ENCODE results near the gene C3.

The C3 gene

DNA sequence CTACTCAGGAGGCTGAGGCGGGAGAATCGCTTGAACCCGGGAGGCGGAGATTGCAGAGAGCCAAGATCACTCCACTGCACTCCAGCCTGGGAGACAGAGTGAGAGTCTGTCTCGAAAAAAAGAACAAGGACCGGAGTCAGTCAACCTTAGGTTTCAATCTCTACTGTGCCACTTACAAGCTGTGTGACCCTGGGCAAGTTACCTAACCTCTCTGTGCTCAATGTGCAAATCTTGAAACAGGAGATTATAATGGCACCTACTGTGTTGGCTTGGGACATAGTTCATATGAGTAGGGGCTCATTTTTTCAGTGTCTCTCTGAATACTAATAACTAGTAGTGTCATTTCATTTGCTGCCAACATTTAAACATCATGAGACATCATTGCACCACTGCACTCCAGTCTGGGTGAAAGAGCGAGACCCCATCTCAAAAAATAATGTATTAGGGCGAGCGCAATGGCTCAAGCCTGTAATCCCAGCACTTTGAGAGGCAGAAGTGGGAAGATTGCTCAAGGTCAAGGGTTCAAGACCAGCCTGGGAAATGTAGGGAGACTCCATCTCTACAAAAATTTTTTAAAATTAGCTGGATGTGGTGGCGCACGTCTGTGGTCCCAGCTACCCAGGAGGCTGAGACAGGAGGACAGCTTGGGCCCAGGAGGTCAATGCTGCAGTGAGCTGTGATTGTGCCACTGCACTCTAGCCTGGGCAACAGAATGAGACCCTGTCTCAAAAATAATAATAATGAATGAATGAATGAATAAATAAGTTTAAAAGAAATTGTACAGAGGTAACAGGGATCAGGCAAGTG lies 5.5 kb downstream of the C3 start:
- no peaks in the 10 kb centered on the region for H3K36me3 ChIP-seq
- no peaks in the 10 kb centered on the region for H3K9me3 ChIP-seq
- H3K27me3 ChIP-seq, result peaks cover 38% of the 10 kb centered on the region
- H3K4me1 ChIP-seq (ENCODE audit: control insufficient read depth in 1 of 2, insufficient read depth in 1 of 2, low read depth in 1 of 2, low read length in 1 of 2), result peaks cover 2 to 4% of the 10 kb centered on the region in 2 experiments
- H3K4me3 ChIP-seq (ENCODE audit: low read depth in 1 of 2, low read length in 1 of 2), result no peak overlapping the region
- TF ChIP-seq, protein P1, sequence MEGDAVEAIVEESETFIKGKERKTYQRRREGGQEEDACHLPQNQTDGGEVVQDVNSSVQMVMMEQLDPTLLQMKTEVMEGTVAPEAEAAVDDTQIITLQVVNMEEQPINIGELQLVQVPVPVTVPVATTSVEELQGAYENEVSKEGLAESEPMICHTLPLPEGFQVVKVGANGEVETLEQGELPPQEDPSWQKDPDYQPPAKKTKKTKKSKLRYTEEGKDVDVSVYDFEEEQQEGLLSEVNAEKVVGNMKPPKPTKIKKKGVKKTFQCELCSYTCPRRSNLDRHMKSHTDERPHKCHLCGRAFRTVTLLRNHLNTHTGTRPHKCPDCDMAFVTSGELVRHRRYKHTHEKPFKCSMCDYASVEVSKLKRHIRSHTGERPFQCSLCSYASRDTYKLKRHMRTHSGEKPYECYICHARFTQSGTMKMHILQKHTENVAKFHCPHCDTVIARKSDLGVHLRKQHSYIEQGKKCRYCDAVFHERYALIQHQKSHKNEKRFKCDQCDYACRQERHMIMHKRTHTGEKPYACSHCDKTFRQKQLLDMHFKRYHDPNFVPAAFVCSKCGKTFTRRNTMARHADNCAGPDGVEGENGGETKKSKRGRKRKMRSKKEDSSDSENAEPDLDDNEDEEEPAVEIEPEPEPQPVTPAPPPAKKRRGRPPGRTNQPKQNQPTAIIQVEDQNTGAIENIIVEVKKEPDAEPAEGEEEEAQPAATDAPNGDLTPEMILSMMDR (IDR thresholded peaks at IDR 0.05), result no peak
- no peak overlapping the region for H3K27ac ChIP-seq

DNA sequence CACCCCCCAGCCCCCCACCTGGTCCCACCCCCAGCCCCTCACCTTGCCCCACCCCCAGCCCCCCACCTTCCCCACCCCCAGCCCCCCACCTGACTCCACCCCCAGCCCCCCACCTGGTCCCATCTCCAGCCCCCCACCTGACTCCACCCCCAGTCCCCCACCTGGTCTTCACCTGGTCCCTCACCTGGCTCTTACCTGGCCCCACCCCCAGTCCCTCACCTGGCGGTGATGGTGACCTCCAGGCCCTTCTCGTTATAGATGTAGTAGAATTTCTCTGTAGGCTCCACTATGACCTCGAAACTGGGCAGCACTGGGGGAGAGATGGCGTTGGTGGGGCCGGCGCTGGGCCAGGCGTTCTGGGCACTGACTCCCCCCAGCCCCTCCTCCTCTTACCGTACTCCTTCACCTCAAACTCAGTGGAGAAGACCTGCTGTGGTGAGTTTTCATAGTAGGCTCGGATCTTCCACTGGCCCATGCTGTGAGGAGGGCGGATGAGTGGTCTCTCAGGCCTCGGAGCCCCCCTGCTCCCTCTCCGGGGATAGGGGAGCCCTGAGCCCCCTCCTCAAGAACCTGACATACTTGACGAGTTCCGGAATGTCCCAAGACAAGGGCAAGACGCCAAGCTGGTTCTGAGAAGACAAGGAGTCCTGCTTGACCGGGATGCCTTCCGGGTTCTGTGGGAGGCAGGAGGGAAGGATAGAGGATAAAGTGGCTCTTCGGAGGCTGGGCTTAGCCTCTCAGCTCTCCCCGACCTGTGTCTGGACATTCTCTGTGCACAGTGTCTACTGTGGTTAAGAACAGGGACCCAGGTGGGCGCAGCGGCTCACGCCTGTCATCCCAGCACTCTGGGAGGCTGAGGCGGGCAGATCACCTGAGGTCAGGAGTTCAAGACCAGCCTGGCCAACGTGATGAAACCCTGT lies 6.4 kb downstream of the C3 start:
- Histone ChIP-seq H3K27me3 (peaks cover 47% of the 10 kb centered on the region), H3K4me1 (ENCODE audit: control insufficient read depth in 1 of 2, insufficient read depth in 1 of 2, low read depth in 1 of 2, low read length in 1 of 2) (no peaks in the 10 kb centered on the region), H3K36me3 (no peaks in the 10 kb centered on the region), H3K9me3 (no peaks in the 10 kb centered on the region), H3K4me3 (ENCODE audit: low read depth in 1 of 2, low read length in 1 of 2) (no peak overlapping the region), H3K27ac (no peak overlapping the region)
- TF ChIP-seq, protein P1 (IDR thresholded peaks at IDR 0.05), result no peak

DNA sequence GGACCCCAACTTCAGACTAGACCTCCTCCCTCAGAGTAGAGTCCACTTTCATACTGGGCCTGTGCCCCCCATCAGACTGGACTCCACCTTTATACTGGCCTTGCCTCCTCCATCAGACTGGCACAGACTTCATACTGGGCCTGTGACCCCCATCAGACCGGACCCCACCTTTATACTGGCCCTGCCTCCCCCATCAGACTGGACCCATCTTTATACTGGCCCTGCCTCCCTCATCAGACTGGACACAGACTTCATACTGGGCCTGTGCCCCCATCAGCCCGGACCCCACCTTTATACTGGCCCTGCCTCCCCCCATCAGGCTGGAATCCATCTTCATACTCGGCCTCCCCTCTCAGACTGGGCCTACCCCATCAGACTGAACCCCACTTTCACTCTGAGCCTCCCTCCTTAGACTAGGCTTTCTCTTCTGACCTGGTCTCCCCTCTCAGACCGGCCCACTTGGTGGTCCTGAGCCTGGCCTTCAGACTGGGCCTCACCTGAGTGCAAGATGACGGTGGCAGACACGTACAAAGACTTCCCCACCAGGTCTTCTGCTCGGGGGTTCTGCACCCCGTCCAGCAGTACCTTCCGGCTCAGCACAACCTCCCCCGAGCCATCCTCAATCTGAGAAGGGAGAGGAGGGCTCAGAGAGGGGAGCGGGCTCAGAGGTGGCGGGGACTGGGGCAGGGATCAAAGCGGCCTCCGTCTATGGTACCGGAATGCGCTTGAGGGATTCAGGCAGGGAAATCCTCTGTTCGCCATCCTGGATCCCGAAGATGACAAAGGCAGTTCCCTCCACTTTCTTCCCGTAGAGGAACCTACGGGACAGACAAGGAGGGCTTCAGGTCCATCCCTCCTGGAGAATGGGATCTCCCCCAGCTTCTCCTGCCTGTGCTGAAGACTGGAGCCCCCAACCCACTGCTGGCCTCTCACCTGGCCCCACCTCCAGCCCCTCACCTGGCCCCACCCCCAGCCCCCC lies 7.5 kb downstream of the C3 start:
- TF ChIP-seq, protein P1 (IDR thresholded peaks at IDR 0.05), result no peak
- Histone ChIP-seq H3K27ac (no peak overlapping the region), H3K4me1 (ENCODE audit: control insufficient read depth in 1 of 2, insufficient read depth in 1 of 2, low read depth in 1 of 2, low read length in 1 of 2) (no peaks in the 10 kb centered on the region), H3K27me3 (peaks cover 57% of the 10 kb centered on the region), H3K9me3 (no peaks in the 10 kb centered on the region), H3K36me3 (no peaks in the 10 kb centered on the region), H3K4me3 (ENCODE audit: low read depth in 1 of 2, low read length in 1 of 2) (no peak overlapping the region)

DNA sequence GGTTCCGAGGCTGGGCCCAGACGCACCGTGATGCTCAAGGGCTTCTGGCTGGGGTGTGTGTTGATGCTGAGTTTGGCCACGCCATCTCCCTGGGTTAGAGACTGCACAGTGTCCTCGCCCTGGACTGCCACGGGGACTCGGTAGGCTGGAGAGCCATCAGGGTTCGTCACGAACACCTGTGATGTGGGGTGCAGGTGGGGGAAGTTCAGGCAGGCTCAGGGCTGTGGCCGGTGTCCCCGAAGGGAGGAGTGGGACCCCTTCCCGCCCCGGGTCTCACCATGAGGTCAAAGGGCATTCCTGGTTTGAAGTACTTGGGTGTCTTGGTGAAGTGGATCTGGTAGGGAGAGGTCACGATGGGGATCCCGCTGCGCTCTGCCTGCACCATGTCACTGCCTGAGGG lies 8.2 kb downstream of the C3 start:
- Histone ChIP-seq H3K4me3 (ENCODE audit: low read depth in 1 of 2, low read length in 1 of 2) (no peak overlapping the region), H3K9me3 (no peaks in the 10 kb centered on the region), H3K27me3 (peaks cover 62% of the 10 kb centered on the region), H3K27ac (no peak overlapping the region), H3K36me3 (no peaks in the 10 kb centered on the region), H3K4me1 (ENCODE audit: control insufficient read depth in 1 of 2, insufficient read depth in 1 of 2, low read depth in 1 of 2, low read length in 1 of 2) (no peaks in the 10 kb centered on the region)
- TF ChIP-seq, protein P1 (IDR thresholded peaks at IDR 0.05), result no peak

DNA sequence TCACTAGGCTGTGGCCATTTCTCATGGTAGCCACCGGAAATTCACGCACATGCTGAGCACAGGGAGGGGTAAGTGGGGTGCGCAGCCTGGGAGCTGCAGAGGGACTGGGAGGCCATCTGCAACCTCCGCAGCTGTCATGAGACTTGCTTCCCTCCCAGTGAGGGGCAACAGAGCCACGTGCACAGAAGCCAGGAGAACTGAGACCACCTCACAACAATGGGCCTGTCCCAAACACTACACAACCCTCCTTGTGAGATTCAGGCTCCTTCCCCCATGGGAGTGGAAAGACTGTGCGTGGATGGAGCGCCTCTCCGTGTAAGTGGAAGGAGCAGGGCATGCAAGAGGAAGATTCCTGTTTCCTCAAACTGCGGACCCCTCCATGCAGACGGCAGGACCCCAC lies 8.8 kb downstream of the C3 start:
- H3K4me3 ChIP-seq (ENCODE audit: low read depth in 1 of 2, low read length in 1 of 2), result no peak overlapping the region
- H3K36me3 ChIP-seq, result no peaks in the 10 kb centered on the region
- H3K27me3 ChIP-seq, result peaks cover 58% of the 10 kb centered on the region
- no peaks in the 10 kb centered on the region for H3K4me1 ChIP-seq (ENCODE audit: control insufficient read depth in 1 of 2, insufficient read depth in 1 of 2, low read depth in 1 of 2, low read length in 1 of 2)
- no peak overlapping the region for H3K27ac ChIP-seq
- no peaks in the 10 kb centered on the region for H3K9me3 ChIP-seq
- TF ChIP-seq, protein P1 (IDR thresholded peaks at IDR 0.05), result no peak

Data from neutrophil (primary cell).